Stimulated activated CD4-positive, alpha-beta T cell treated with anti-CD3 and anti-CD28 coated beads, Interleukin-15, amount 100 ng/mL, for 1 hour (primary cell): Measurements from ENCODE around the gene C1QTNF12.
"Not testable (repeated sequence)": the region's sequence is repeated elsewhere in the genome, so short reads cannot be mapped to it uniquely, and the experiment has no call there.

Source experiments
- DNase-seq, 2 donors: peaks; one replicate each; pipeline ENCODE4 v3.0.0-alpha.2; 2020; ENCODE audit warnings: low read depth in 1 of 2, low spot score in 1 of 2

C1QTNF12 gene

DNA sequence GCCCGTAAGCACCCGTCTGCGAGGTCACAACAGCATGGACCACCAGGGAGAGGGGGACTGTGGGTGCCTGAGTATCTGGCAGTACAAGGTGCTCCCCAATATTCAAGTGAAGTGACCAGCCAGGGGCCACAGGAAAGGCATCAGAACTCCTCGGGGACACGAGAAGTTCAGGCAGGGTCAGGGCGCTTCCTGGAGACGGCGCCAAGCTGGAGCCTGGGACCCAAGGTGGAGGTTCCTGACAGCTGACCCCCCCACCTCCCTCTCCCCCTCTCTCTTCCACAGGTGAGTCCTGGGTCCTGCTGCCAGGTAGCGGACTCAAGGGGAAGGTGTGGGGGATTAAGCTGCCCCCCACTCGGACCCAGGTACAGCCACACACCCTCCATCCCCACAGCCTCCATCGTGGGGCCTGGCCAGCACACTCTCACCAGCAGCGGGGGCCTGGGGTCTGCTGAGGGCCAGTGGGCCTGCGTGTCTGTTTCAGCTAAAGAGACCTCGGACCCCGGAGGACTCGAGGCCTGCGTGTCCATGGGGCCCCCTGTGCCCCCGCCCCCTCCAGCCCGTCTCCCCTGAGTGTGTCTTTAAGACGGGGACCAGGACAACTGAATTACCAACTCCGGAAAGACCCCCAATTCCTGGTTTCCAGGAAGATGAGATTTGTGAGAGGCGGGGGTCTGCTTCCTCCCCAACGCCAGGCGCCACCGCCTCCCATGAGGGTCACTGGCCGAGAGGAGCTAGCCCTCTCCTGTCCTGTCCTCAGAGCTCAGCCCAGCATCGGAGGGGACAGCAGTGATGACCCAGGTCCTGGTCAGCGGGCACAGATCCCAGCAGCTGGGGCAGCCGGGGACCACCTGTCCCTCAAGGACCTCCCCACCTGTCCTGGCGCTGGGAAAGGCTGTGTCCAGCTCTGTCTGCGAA is 46.3 kb downstream of the C1QTNF12 start:
- no peak for DNase-seq

DNA sequence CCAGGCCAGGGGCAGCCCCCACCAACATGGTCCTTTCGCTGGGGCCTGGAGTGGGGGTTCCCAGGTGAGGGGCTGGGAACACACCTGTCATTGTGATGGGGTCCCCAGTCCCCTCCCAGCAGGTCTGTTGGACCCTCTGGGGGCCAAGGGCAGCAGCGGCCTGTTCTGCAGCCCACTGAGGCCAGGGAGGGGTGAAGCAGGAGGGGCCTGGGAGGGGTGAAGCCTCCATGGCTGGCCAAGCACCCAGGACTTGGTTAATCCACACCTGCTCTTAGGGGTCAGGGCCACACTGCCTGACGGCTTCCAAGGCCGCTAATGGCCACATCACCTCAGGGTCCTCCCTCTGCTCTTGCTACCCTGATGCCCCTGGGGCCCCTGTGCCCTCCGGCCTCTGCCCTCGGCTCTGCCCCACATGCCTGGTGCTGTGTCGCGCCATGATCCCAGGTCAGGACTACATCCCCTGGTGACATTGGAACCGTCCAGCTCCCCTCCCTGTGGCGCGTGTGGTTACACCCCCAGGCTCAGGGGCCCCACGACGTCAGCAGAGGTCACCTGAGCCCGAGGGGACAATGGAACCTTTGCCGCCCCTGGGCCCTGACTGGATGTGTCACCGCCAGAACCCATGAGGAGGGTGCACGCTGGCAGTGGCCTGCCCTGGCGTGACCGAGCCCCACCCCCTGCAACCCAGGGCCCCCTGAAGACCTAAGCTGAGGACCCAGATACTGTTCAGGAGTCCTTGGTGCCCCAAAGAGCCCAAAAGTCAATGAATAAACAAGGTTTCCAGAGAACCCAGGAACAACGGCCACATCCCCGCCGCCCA is 47.2 kb downstream of the C1QTNF12 start:
- DNase-seq: no peak

DNA sequence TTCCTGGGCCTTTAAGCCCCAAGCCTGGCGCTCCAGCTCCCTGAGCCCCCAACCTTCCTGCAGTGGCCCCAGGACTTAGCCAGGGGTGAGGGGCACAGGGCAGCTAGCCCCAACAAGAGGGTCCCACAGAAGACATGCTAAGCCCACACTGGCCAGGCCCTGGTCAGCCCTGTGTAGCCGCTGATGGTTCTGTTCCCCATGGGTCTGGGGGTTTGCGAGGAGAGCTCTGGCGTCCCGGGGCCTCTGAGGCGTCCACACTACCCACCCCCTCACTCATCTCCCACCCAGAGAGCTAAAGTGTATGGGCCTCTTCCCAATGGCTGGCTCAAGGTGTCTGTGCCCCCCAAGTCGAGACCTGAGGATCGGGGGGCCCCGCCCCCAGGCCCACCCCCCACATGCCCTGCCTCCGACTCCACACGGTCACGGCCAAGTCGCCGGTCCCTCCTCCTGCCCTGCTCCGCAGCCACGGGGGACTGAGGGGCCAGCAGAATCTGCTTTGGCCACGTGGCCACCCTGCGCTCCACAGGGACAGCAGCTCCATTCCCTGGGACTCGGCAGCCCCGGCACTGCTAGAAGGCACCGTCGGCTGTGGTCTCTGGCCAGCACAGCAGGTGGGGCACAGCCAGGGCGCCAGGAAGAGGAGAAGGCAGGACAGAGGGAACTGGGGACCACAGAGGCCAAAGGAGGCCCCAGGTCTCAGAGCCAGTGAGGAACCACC is 47.9 kb downstream of the C1QTNF12 start:
- no peak for DNase-seq

DNA sequence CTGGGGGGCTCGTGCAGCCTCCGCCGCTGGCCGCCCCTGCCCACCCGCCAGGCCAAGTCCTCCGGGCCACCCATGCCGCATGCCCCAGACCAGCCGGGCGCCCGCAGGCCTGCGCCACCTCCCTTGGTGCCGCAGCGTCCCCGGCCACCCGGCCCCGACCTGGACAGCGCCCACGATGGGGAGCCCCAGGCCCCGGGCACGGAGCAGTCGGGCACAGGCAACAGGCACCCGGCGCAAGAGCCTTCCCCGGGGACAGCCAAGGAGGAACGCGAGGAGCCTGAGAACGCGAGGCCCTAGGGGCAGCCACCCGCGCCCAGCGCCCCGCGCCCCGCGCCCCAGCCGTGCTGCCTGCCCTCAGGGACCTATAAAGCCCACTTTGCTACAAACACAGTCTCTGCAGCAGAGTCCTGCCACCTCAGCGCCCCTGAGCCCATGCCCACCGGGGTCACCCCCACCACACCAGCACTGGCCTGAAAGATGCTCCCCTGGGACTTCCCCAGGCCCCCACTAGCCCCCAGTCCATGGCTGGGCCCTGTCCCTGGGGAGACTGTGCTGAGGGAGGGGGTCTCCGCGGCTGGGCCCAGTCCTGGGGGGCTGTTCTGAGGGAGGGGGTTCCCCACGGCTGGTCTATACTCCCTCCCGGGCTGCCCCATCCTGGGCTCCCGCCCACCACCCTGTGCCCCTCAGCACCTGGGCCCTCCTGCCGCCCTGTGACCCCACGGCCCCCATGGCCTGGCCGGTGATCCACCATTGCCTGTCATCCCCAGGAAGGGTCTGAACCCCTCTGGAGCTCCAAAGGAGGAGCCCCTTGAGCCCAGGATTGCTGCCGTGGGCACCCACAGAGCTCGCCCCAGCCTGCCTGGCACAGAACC is 48.7 kb downstream of the C1QTNF12 start:
- DNase-seq: no peak

- DNase-seq: no peak
These were observed 49.4 kb downstream of the C1QTNF12 start for GRCh38 chr1:1197188-1197500.

GRCh38 chr1:1196431-1197187 is 49.9 kb downstream of the C1QTNF12 start:
- no peak for DNase-seq

- not testable (repeated sequence) for DNase-seq
These were observed 50.8 kb downstream of the C1QTNF12 start for GRCh38 chr1:1195726-1196125.

DNA sequence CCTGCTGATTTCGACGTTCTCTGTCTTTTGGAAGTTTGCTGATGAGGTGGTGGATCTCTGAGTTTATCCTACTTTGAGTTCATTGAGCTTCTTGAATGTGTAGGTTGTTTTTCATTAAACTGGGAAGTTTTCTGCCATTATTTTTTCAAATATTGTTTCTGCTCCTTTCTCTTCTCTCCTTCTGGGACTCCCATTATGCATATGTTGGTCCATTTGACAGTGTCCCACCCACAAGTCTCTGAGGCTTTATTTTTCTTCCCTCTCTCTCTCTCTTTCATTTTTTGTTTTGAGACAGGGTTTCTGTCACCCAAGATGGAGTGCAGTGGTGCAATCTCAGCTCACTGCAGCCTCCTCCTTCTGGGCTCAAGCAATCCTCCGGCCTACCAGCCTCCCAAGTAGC is 51.8 kb downstream of the C1QTNF12 start:
- DNase-seq: no peak
